Uterus (tissue), 2 donors: Measurements from ENCODE around the gene ZNF516.

Source experiments
- CTCF ChIP-seq, 4 experiments: fragments of 200-600 bp in 2 of 4; fragments of 450-650 bp in 2 of 4; sonication (generic) in 2 of 4; IDR thresholded peaks; one replicate each; pipeline ENCODE4 v1.5.1; 2016 to 2019; ENCODE audit warnings: antibody characterized with exemption in 4 of 4, mild to moderate bottlenecking in 2 of 4, moderate library complexity in 1 of 4
- POLR2A ChIP-seq, 2 donors: fragments of 450-650 bp; IDR thresholded peaks; one replicate each; pipeline ENCODE4 v1.6.1; 2016; ENCODE audit warnings: antibody characterized with exemption in 2 of 2, mild to moderate bottlenecking in 1 of 2, moderate library complexity in 1 of 2

- TF ChIP-seq POLR2A (IDR thresholded peaks at IDR 0.05) (no peak), CTCF (IDR thresholded peaks at IDR 0.05) (no peak)
Measured at GRCh38 chr18:76506395-76506794, 11.4 kb upstream of the ZNF516 start.
